B cell (primary cell): ENCODE data around the gene PNN.

Experiments used
- CTCF ChIP-seq: fragments of 200-600 bp; IDR thresholded peaks from one replicate; pipeline ENCODE4 v1.8.0; 2022; ENCODE audit warnings: antibody characterized with exemption, mild to moderate bottlenecking
- EZH2 ChIP-seq: IDR thresholded peaks from 2 replicates; pipeline ENCODE4 v1.6.1; 2012; ENCODE audit warnings: borderline replicate concordance, low read depth, mild to moderate bottlenecking, moderate library complexity, low read length; ENCODE audit not compliant: insufficient read depth, poor library complexity, severe bottlenecking

GRCh38 chr14:39180553-39180952 lies 5.5 kb downstream of the PNN start:
- TF ChIP-seq CTCF (no peak), EZH2 (no peak)
